ENCODE results near the gene CATSPERE.

CATSPERE gene

DNA sequence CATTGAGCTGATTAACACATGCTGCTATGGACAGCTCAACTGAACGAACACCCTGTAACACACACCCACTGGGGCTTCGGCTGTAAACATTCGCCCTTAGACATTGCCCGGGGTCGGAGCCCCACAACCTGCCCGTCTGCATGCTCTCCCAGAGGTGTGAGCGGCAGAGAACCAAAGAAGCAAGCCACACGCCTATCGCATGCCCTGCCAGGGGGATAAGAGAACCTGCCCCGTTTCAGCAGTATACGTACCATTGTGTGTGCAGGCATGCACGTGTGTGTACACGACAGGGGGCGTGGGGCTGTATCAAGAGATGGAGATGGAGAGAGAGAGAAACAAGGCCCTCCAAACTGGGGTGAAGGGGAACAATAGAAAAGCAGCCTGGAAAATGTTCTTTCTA, 181.9 kb downstream of the CATSPERE start:
- H3K4me3 Mint-ChIP-seq = no peak overlapping the region
- H3K27ac Mint-ChIP-seq = no peak overlapping the region
- TF ChIP-seq, protein P1, sequence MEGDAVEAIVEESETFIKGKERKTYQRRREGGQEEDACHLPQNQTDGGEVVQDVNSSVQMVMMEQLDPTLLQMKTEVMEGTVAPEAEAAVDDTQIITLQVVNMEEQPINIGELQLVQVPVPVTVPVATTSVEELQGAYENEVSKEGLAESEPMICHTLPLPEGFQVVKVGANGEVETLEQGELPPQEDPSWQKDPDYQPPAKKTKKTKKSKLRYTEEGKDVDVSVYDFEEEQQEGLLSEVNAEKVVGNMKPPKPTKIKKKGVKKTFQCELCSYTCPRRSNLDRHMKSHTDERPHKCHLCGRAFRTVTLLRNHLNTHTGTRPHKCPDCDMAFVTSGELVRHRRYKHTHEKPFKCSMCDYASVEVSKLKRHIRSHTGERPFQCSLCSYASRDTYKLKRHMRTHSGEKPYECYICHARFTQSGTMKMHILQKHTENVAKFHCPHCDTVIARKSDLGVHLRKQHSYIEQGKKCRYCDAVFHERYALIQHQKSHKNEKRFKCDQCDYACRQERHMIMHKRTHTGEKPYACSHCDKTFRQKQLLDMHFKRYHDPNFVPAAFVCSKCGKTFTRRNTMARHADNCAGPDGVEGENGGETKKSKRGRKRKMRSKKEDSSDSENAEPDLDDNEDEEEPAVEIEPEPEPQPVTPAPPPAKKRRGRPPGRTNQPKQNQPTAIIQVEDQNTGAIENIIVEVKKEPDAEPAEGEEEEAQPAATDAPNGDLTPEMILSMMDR (IDR thresholded peaks at IDR 0.05; ENCODE audit: unreplicated experiment in 3 of 3) = no peak
- H3K9me3 Mint-ChIP-seq = peaks cover 10% of the 10 kb centered on the region
- no peaks in the 10 kb centered on the region for H3K36me3 Mint-ChIP-seq (ENCODE audit: low read depth)
- H3K4me1 Mint-ChIP-seq = no peaks in the 10 kb centered on the region
- H3K27me3 Mint-ChIP-seq (ENCODE audit: low read depth) = no peaks in the 10 kb centered on the region

DNA sequence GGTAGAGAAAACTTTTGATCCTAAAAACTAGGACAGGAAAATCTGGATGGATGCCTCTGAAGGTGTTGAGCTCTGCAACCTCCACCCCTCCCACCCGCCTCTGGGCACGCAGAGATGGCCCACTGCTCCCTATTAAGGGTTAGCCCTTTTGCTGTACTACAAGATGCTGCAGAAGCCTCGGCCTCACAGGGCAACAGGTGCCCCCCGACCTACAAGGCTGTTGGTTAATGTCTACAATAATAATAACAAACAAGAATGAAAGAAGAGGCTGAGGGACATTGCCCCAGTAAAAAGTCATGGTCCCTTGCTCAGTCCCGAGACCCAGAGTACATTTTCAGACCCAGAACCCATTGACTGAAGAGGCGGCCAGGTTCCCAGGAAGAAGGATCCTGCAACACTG, 184.3 kb downstream of the CATSPERE start:
- Mint-ChIP-seq H3K36me3 (ENCODE audit: low read depth) (no peaks in the 10 kb centered on the region), H3K4me1 (no peaks in the 10 kb centered on the region), H3K9me3 (peaks cover 10% of the 10 kb centered on the region), H3K27ac (no peak overlapping the region), H3K27me3 (ENCODE audit: low read depth) (no peaks in the 10 kb centered on the region), H3K4me3 (no peak overlapping the region)
- TF ChIP-seq, protein P1 (IDR thresholded peaks at IDR 0.05; ENCODE audit: unreplicated experiment in 3 of 3) = no peak

DNA sequence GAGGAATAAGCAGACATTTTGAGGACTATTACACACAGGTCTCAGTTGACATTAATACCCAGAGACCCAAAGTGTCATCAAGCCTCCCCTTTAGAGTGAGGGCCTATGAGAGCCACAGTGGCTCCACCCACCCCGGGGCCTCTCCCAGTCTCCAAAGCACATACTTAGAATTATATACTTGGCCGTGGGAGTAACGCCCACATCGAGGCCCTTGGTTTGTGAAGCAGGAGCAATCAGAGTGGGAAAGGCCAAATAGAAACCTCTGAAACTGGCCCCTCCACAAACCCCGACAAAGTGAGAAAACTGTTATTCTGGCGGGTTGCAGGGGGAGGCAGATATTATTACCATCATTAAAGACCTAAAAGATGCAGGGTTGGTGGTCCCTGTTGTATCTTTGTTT, 184.8 kb downstream of the CATSPERE start:
- Mint-ChIP-seq H3K27ac (no peak overlapping the region), H3K27me3 (ENCODE audit: low read depth) (no peaks in the 10 kb centered on the region), H3K36me3 (ENCODE audit: low read depth) (no peaks in the 10 kb centered on the region), H3K4me1 (no peaks in the 10 kb centered on the region), H3K9me3 (peaks cover 10% of the 10 kb centered on the region), H3K4me3 (no peak overlapping the region)
- TF ChIP-seq, protein P1 (IDR thresholded peaks at IDR 0.05; ENCODE audit: unreplicated experiment in 3 of 3) = no peak

DNA sequence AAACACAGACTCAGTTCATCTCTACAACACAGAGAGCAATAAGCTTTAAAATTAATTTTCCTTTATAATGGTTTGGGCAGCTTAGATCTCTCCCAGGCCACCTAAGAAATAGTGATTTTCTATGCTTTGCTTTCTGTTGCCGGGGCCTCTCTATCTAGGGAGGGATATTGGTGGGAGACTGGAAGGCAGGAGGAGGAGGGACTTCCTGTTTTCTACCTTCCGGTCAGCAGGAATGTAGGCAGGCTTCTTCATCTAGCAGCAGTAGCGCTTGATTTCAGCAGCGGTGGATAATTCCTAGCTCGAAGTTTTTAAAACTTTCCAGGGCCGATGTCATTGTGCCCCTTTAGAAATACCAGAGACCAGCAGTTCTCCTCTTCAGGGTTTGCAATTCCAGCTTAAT, 186.7 kb downstream of the CATSPERE start:
- TF ChIP-seq, protein P1 (IDR thresholded peaks at IDR 0.05; ENCODE audit: unreplicated experiment in 3 of 3) = no peak
- H3K4me1 Mint-ChIP-seq = peaks cover 11% of the 10 kb centered on the region
- no peak overlapping the region for H3K4me3 Mint-ChIP-seq
- no peak overlapping the region for H3K27ac Mint-ChIP-seq
- H3K36me3 Mint-ChIP-seq (ENCODE audit: low read depth) = no peaks in the 10 kb centered on the region
- H3K9me3 Mint-ChIP-seq = peaks cover 7% of the 10 kb centered on the region
- H3K27me3 Mint-ChIP-seq (ENCODE audit: low read depth) = no peaks in the 10 kb centered on the region

DNA sequence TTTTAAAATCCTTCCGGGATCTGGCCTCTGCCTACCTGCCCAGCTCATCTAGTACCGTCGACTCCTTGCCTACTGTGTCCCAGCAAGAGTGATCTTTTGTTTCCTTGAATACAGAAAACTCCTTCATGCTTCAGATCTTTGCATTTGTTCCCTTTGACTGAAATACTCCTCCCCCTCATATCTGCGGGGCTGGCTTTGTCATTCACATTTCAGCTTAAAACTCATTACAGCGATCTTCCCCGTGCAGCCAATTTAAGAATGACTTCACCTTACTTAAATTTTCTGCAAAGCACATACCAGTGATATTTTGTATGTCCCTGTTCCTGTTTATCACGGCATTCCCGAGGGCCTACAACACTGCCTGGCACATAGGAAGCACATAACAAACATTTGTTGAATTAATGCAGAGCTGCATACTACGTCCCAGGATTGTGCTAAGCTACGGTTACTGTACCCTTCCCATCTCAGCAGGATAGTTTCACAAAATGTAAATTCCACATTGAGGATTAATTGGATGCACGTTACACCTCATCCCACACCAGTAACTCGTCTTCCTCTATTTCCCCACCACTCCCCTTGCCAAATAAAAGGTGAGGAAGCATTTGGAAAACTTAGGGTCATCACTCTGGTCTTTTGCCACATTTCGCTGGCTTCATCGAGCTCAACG, 191.0 kb downstream of the CATSPERE start:
- H3K4me1 Mint-ChIP-seq = peaks cover 16% of the 10 kb centered on the region
- TF ChIP-seq, protein P1 (IDR thresholded peaks at IDR 0.05; ENCODE audit: unreplicated experiment in 3 of 3) = no peak
- no peaks in the 10 kb centered on the region for H3K9me3 Mint-ChIP-seq
- H3K4me3 Mint-ChIP-seq = peak overlapping the region; percentile 84 to 89 (median 89)
- H3K27me3 Mint-ChIP-seq (ENCODE audit: low read depth) = no peaks in the 10 kb centered on the region
- H3K27ac Mint-ChIP-seq = peak overlapping the region; percentile 81 to 88 (median 85)
- H3K36me3 Mint-ChIP-seq (ENCODE audit: low read depth) = peaks cover 1% of the 10 kb centered on the region

All from nephron (organoid).